ENCODE results near the gene PRODH2.

PRODH2 gene

GRCh38 chr19:35858311-35858710, 45.7 kb upstream of the PRODH2 start:
- no peak overlapping the region for H2AK5ac ChIP-seq (ENCODE audit: low read length)
- no peak overlapping the region for H3K23ac ChIP-seq (ENCODE audit: low read length)
- H3K36me3 ChIP-seq (ENCODE audit: control insufficient read depth, insufficient read depth, low read length), result no peaks in the 10 kb centered on the region
- peaks cover 11% of the 10 kb centered on the region for H3K27me3 ChIP-seq (ENCODE audit: insufficient read depth, low read length, poor library complexity)
- H2BK5ac ChIP-seq (ENCODE audit: low read length), result no peak overlapping the region
- no peaks in the 10 kb centered on the region for H3K79me2 ChIP-seq (ENCODE audit: control insufficient read depth, insufficient read depth, low read length)
- WGBS (ENCODE audit: extremely low coverage, insufficient coverage, low lambda C conversion rate), result no CpG with 5 or more reads among the region's 6 CpGs
- no peak overlapping the region for H3K9ac ChIP-seq (ENCODE audit: low read length)
- no peak overlapping the region for H3K4ac ChIP-seq (ENCODE audit: low read depth, low read length)
- no peak overlapping the region for H3K18ac ChIP-seq (ENCODE audit: low read length)
- H3K4me2 ChIP-seq (ENCODE audit: low read length), result no peak overlapping the region
- H3K79me1 ChIP-seq (ENCODE audit: low read length), result no peaks in the 10 kb centered on the region
- peaks cover 3% of the 10 kb centered on the region for H3K4me1 ChIP-seq (ENCODE audit: control insufficient read depth, low read depth, low read length)
- no peak overlapping the region for H3K56ac ChIP-seq (ENCODE audit: low read length)
- no peak overlapping the region for H3K4me3 ChIP-seq (ENCODE audit: low read length)
- H4K5ac ChIP-seq (ENCODE audit: low read length), result no peak overlapping the region
- no peak overlapping the region for H4K8ac ChIP-seq (ENCODE audit: low read depth, low read length)
- no peak for DNase-seq
- H2BK15ac ChIP-seq (replicated peaks; ENCODE audit: low read depth), result no peak overlapping the region
- no peak overlapping the region for H3K27ac ChIP-seq (ENCODE audit: low read depth, low read length)
- H2BK120ac ChIP-seq (ENCODE audit: low read depth, low read length), result no peak overlapping the region

- Histone ChIP-seq H2AK5ac (ENCODE audit: low read length) (no peak within 1 kb of the TSS), H3K79me2 (ENCODE audit: control insufficient read depth, insufficient read depth, low read length) (no peaks in the 10 kb centered on the region), H3K36me3 (ENCODE audit: control insufficient read depth, insufficient read depth, low read length) (no peaks in the 10 kb centered on the region), H3K4ac (ENCODE audit: low read depth, low read length) (no peak within 1 kb of the TSS), H4K5ac (ENCODE audit: low read length) (no peak within 1 kb of the TSS), H3K27me3 (ENCODE audit: insufficient read depth, low read length, poor library complexity) (peaks cover 11% of the 10 kb centered on the region), H3K4me3 (ENCODE audit: low read length) (peak within 1 kb of the TSS; percentile 53), H3K4me1 (ENCODE audit: control insufficient read depth, low read depth, low read length) (peaks cover 3% of the 10 kb centered on the region), H2BK120ac (ENCODE audit: low read depth, low read length) (no peak within 1 kb of the TSS), H3K9ac (ENCODE audit: low read length) (peak within 1 kb of the TSS; percentile 64), H3K56ac (ENCODE audit: low read length) (peak within 1 kb of the TSS; percentile 82), H2BK5ac (ENCODE audit: low read length) (no peak within 1 kb of the TSS), H2BK15ac (replicated peaks; ENCODE audit: low read depth) (no peak within 1 kb of the TSS), H3K4me2 (ENCODE audit: low read length) (peak within 1 kb of the TSS; percentile 87), H3K27ac (ENCODE audit: low read depth, low read length) (no peak within 1 kb of the TSS), H3K18ac (ENCODE audit: low read length) (no peak within 1 kb of the TSS), H3K23ac (ENCODE audit: low read length) (no peak within 1 kb of the TSS), H4K8ac (ENCODE audit: low read depth, low read length) (no peak within 1 kb of the TSS), H3K79me1 (ENCODE audit: low read length) (no peaks in the 10 kb centered on the region)
- no CpG with 5 or more reads among the region's 42 CpGs for WGBS (ENCODE audit: extremely low coverage, insufficient coverage, low lambda C conversion rate)
- peak; percentile 48 for DNase-seq
Measured at GRCh38 chr19:35856546-35857149, 44.0 kb upstream of the PRODH2 start, which contains the start of gene KIRREL2. TSS of gene KIRREL2 (plus strand) at chr19:35856911. CDS start at chr19:35857120, 209 bp downstream.

- Histone ChIP-seq H4K8ac (ENCODE audit: low read depth, low read length) (no peak overlapping the region), H3K4me3 (ENCODE audit: low read length) (no peak overlapping the region), H3K79me2 (ENCODE audit: control insufficient read depth, insufficient read depth, low read length) (no peaks in the 10 kb centered on the region), H2AK5ac (ENCODE audit: low read length) (no peak overlapping the region), H3K79me1 (ENCODE audit: low read length) (no peaks in the 10 kb centered on the region), H3K27ac (ENCODE audit: low read depth, low read length) (no peak overlapping the region), H3K23ac (ENCODE audit: low read length) (no peak overlapping the region), H2BK120ac (ENCODE audit: low read depth, low read length) (no peak overlapping the region), H2BK15ac (replicated peaks; ENCODE audit: low read depth) (no peak overlapping the region), H3K36me3 (ENCODE audit: control insufficient read depth, insufficient read depth, low read length) (no peaks in the 10 kb centered on the region), H3K4me1 (ENCODE audit: control insufficient read depth, low read depth, low read length) (no peaks in the 10 kb centered on the region), H3K27me3 (ENCODE audit: insufficient read depth, low read length, poor library complexity) (peaks cover 9% of the 10 kb centered on the region), H3K56ac (ENCODE audit: low read length) (no peak overlapping the region), H2BK5ac (ENCODE audit: low read length) (no peak overlapping the region), H3K18ac (ENCODE audit: low read length) (no peak overlapping the region), H3K4me2 (ENCODE audit: low read length) (no peak overlapping the region), H4K5ac (ENCODE audit: low read length) (no peak overlapping the region), H3K9ac (ENCODE audit: low read length) (no peak overlapping the region), H3K4ac (ENCODE audit: low read depth, low read length) (no peak overlapping the region)
- DNase-seq, result no peak
- no CpG with 5 or more reads among the region's 8 CpGs for WGBS (ENCODE audit: extremely low coverage, insufficient coverage, low lambda C conversion rate)
Measured at GRCh38 chr19:35853038-35853756, 40.6 kb upstream of the PRODH2 start.

GRCh38 chr19:35852029-35852780, 39.6 kb upstream of the PRODH2 start, which contains the start of gene NPHS1:
TSS of gene NPHS1 (minus strand) at chr19:35852504. CDS start at chr19:35851837, 667 bp downstream.
- no peaks in the 10 kb centered on the region for H3K79me2 ChIP-seq (ENCODE audit: control insufficient read depth, insufficient read depth, low read length)
- H3K27ac ChIP-seq (ENCODE audit: low read depth, low read length), result no peak within 1 kb of the TSS
- no peak within 1 kb of the TSS for H2BK15ac ChIP-seq (replicated peaks; ENCODE audit: low read depth)
- H3K79me1 ChIP-seq (ENCODE audit: low read length), result no peaks in the 10 kb centered on the region
- H3K9ac ChIP-seq (ENCODE audit: low read length), result no peak within 1 kb of the TSS
- no peak within 1 kb of the TSS for H3K4ac ChIP-seq (ENCODE audit: low read depth, low read length)
- H2BK120ac ChIP-seq (ENCODE audit: low read depth, low read length), result no peak within 1 kb of the TSS
- H3K56ac ChIP-seq (ENCODE audit: low read length), result peak within 1 kb of the TSS; percentile 2
- DNase-seq, result no peak
- no peak within 1 kb of the TSS for H3K4me3 ChIP-seq (ENCODE audit: low read length)
- no peak within 1 kb of the TSS for H3K4me2 ChIP-seq (ENCODE audit: low read length)
- H4K8ac ChIP-seq (ENCODE audit: low read depth, low read length), result no peak within 1 kb of the TSS
- H4K5ac ChIP-seq (ENCODE audit: low read length), result no peak within 1 kb of the TSS
- H2AK5ac ChIP-seq (ENCODE audit: low read length), result no peak within 1 kb of the TSS
- H3K18ac ChIP-seq (ENCODE audit: low read length), result no peak within 1 kb of the TSS
- no CpG with 5 or more reads among the region's 9 CpGs for WGBS (ENCODE audit: extremely low coverage, insufficient coverage, low lambda C conversion rate)
- H3K36me3 ChIP-seq (ENCODE audit: control insufficient read depth, insufficient read depth, low read length), result no peaks in the 10 kb centered on the region
- no peak within 1 kb of the TSS for H3K23ac ChIP-seq (ENCODE audit: low read length)
- no peak within 1 kb of the TSS for H2BK5ac ChIP-seq (ENCODE audit: low read length)
- no peaks in the 10 kb centered on the region for H3K4me1 ChIP-seq (ENCODE audit: control insufficient read depth, low read depth, low read length)
- peaks cover 7% of the 10 kb centered on the region for H3K27me3 ChIP-seq (ENCODE audit: insufficient read depth, low read length, poor library complexity)

- H3K4me1 ChIP-seq (ENCODE audit: control insufficient read depth, low read depth, low read length), result no peaks in the 10 kb centered on the region
Measured at GRCh38 chr19:35851213-35852028, 38.8 kb upstream of the PRODH2 start.

More at GRCh38 chr19:35851213-35852028, 38.8 kb upstream of the PRODH2 start:
- Histone ChIP-seq H3K23ac (ENCODE audit: low read length) (no peak overlapping the region), H3K27me3 (ENCODE audit: insufficient read depth, low read length, poor library complexity) (peaks cover 3% of the 10 kb centered on the region), H3K79me1 (ENCODE audit: low read length) (no peaks in the 10 kb centered on the region), H4K5ac (ENCODE audit: low read length) (no peak overlapping the region), H3K4me3 (ENCODE audit: low read length) (no peak overlapping the region), H2BK5ac (ENCODE audit: low read length) (no peak overlapping the region), H3K4ac (ENCODE audit: low read depth, low read length) (no peak overlapping the region), H2AK5ac (ENCODE audit: low read length) (no peak overlapping the region), H2BK120ac (ENCODE audit: low read depth, low read length) (no peak overlapping the region), H3K36me3 (ENCODE audit: control insufficient read depth, insufficient read depth, low read length) (no peaks in the 10 kb centered on the region), H4K8ac (ENCODE audit: low read depth, low read length) (no peak overlapping the region), H3K18ac (ENCODE audit: low read length) (no peak overlapping the region), H3K56ac (ENCODE audit: low read length) (peak overlapping the region; percentile 2), H3K9ac (ENCODE audit: low read length) (no peak overlapping the region), H3K79me2 (ENCODE audit: control insufficient read depth, insufficient read depth, low read length) (no peaks in the 10 kb centered on the region), H3K4me2 (ENCODE audit: low read length) (no peak overlapping the region), H2BK15ac (replicated peaks; ENCODE audit: low read depth) (no peak overlapping the region), H3K27ac (ENCODE audit: low read depth, low read length) (no peak overlapping the region)
- WGBS (ENCODE audit: extremely low coverage, insufficient coverage, low lambda C conversion rate), result no CpG with 5 or more reads among the region's 32 CpGs
- DNase-seq, result peak; percentile 63

Measured in mesendoderm (in vitro differentiated cells).